K562 (cell line): ENCODE data around the gene CDH8.

Experiments
- CBFA2T3 ChIP-seq: fragments of 450-650 bp; IDR thresholded peaks from 2 replicates; pipeline ENCODE4 v1.6.1; 2017
- COPS2 ChIP-seq: fragments of 450-650 bp; conservative IDR thresholded peaks from 2 replicates; pipeline ENCODE4 v1.6.1; 2016; ENCODE audit warnings: mild to moderate bottlenecking, moderate library complexity
- FOXP4 ChIP-seq: sonication (generic); formaldehyde crosslinking; IDR thresholded peaks from 2 replicates; pipeline ENCODE4 v1.8.0; 2022; ENCODE audit warnings: mild to moderate bottlenecking, missing genetic modification reagents, borderline replicate concordance
- HIVEP1 ChIP-seq: fragments of 250-450 bp; sonication (Bioruptor Pico); IDR thresholded peaks from 2 replicates; pipeline ENCODE4 v1.4.0; 2020; ENCODE audit warnings: mild to moderate bottlenecking
- NR2C2 ChIP-seq, 2 experiments: fragments of 200-800 bp in 1 of 2; sonication (Bioruptor generic) in 1 of 2; sonication (generic) in 1 of 2; formaldehyde crosslinking in 1 of 2; IDR thresholded peaks; 2 replicates each; pipeline versions ENCODE4 v1.6.1 to v1.8.0; 2016 to 2022; ENCODE audit warnings: mild to moderate bottlenecking in 1 of 2, missing compliant biosample characterization in 1 of 2, missing genetic modification characterization in 1 of 2, missing genetic modification reagents in 1 of 2
- POLR2AphosphoS5 ChIP-seq: IDR thresholded peaks from 2 replicates; pipeline ENCODE4 v1.6.1; 2011; ENCODE audit warnings: mild to moderate bottlenecking, low read depth, low read length, moderate library complexity; ENCODE audit not compliant: control insufficient read depth, insufficient read depth
- REST ChIP-seq, 2 experiments: fragments of 450-650 bp; formaldehyde crosslinking in 1 of 2; IDR thresholded peaks; 2 replicates each; pipeline versions ENCODE4 v1.4.0 to v1.6.1; 2014 to 2020; ENCODE audit warnings: mild to moderate bottlenecking in 2 of 2, borderline replicate concordance in 1 of 2, low read depth in 1 of 2
- TAF1 ChIP-seq: IDR thresholded peaks from 2 replicates; pipeline ENCODE4 v1.6.1; 2011; ENCODE audit warnings: mild to moderate bottlenecking, low read length, moderate library complexity; ENCODE audit not compliant: insufficient read depth, control insufficient read depth, severe bottlenecking; ENCODE audit errors: extremely low read depth
- ZNF23 ChIP-seq: fragments of 250-450 bp; sonication (Bioruptor Pico); IDR thresholded peaks from 2 replicates; pipeline ENCODE4 v1.4.0; 2020; ENCODE audit warnings: mild to moderate bottlenecking
- ZNF239 ChIP-seq: fragments of 250-450 bp; sonication (Bioruptor Pico); IDR thresholded peaks from 2 replicates; pipeline ENCODE4 v1.4.0; 2020; ENCODE audit warnings: mild to moderate bottlenecking
- ZNF324 ChIP-seq: fragments of 250-450 bp; sonication (Bioruptor Pico); IDR thresholded peaks from 2 replicates; pipeline ENCODE4 v1.4.0; 2020; ENCODE audit warnings: mild to moderate bottlenecking
- ZNF668 ChIP-seq: fragments of 250-450 bp; sonication (Bioruptor Pico); IDR thresholded peaks from 2 replicates; pipeline ENCODE4 v1.8.0; 2022; ENCODE audit warnings: mild to moderate bottlenecking, inconsistent platforms
- TF ChIP-seq, protein P1 (sequence below), 3 experiments: IDR thresholded peaks in 2 of 3; conservative IDR thresholded peaks in 1 of 3; 2 replicates each; pipeline ENCODE4 v1.5.1; 2011 to 2012; ENCODE audit warnings: low read length in 3 of 3, mild to moderate bottlenecking in 3 of 3, control low read depth in 2 of 3, improper control_type of control experiment in 1 of 3, inconsistent platforms in 1 of 3, low read depth in 1 of 3, mixed read lengths in 1 of 3, moderate library complexity in 1 of 3; ENCODE audit not compliant: insufficient read depth in 2 of 3

GRCh38 chr16:62059527-62059926, 23.3 kb upstream of the CDH8 start:
- no peak for TF ChIP-seq COPS2
- TF ChIP-seq, protein P1, sequence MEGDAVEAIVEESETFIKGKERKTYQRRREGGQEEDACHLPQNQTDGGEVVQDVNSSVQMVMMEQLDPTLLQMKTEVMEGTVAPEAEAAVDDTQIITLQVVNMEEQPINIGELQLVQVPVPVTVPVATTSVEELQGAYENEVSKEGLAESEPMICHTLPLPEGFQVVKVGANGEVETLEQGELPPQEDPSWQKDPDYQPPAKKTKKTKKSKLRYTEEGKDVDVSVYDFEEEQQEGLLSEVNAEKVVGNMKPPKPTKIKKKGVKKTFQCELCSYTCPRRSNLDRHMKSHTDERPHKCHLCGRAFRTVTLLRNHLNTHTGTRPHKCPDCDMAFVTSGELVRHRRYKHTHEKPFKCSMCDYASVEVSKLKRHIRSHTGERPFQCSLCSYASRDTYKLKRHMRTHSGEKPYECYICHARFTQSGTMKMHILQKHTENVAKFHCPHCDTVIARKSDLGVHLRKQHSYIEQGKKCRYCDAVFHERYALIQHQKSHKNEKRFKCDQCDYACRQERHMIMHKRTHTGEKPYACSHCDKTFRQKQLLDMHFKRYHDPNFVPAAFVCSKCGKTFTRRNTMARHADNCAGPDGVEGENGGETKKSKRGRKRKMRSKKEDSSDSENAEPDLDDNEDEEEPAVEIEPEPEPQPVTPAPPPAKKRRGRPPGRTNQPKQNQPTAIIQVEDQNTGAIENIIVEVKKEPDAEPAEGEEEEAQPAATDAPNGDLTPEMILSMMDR (IDR thresholded peaks at IDR 0.05 in 2 of 3, conservative IDR thresholded peaks at IDR 0.05 in 1 of 3; ENCODE audit: insufficient read depth in 2 of 3, low read depth in 1 of 3, low read length in 3 of 3), result no peak
- no peak for TF ChIP-seq NR2C2 (CRISPR knock-in tag; IDR thresholded peaks at IDR 0.05)
- no peak for TF ChIP-seq NR2C2 (tag; IDR thresholded peaks at IDR 0.05)
- no peak for TF ChIP-seq ZNF239 (CRISPR knock-in tag)
- TF ChIP-seq CBFA2T3, result no peak
- TF ChIP-seq TAF1, result no peak
- no peak for TF ChIP-seq FOXP4 (CRISPR knock-in tag)
- TF ChIP-seq REST (IDR thresholded peaks at IDR 0.05; ENCODE audit: borderline replicate concordance), result no peak
- TF ChIP-seq REST (CRISPR knock-in tag; IDR thresholded peaks at IDR 0.05; ENCODE audit: low read depth), result no peak
- no peak for TF ChIP-seq ZNF324 (CRISPR knock-in tag)
- TF ChIP-seq POLR2AphosphoS5, result no peak
- no peak for TF ChIP-seq ZNF668 (CRISPR knock-in tag)
- no peak for TF ChIP-seq ZNF23 (CRISPR knock-in tag)
- no peak for TF ChIP-seq HIVEP1 (CRISPR knock-in tag)
